A673 (cell line): ENCODE measurements around the gene TTLL12.

Experiments used
- EZH2 ChIP-seq: fragments of 200-600 bp; sonication (generic); IDR thresholded peaks from 2 replicates; pipeline ENCODE4 v1.6.1; 2017; ENCODE audit warnings: borderline replicate concordance, low read depth, mild to moderate bottlenecking, mixed read lengths, antibody characterized with exemption, low read length; ENCODE audit not compliant: poor library complexity, severe bottlenecking
- TF ChIP-seq, protein P1 (sequence below): fragments of 300-800, 200-600 bp; sonication (generic); conservative IDR thresholded peaks from 2 replicates; pipeline ENCODE4 v1.5.1; 2017; ENCODE audit warnings: low read depth, mild to moderate bottlenecking, antibody characterized with exemption, low read length, moderate library complexity, mixed read lengths

DNA sequence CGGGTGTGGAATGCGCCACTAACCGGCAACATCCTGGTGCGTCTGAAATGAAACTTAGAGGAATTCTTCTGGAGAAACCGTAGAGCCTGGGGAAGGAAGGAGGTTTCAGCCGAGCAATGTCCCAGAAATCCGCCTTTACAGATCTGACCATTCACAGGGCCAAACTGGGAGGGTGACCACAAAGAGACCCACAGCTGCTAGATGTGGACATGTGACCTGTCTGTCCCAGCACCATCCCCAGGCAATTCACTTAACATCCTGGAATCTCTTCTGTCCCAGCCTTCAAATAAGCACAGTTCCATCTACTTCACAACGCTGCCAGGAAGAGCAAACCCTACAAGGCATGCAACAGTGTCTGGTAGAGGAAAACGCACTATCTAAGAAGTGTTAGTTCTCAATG is 53.5 kb downstream of the TTLL12 start:
- TF ChIP-seq, protein P1, sequence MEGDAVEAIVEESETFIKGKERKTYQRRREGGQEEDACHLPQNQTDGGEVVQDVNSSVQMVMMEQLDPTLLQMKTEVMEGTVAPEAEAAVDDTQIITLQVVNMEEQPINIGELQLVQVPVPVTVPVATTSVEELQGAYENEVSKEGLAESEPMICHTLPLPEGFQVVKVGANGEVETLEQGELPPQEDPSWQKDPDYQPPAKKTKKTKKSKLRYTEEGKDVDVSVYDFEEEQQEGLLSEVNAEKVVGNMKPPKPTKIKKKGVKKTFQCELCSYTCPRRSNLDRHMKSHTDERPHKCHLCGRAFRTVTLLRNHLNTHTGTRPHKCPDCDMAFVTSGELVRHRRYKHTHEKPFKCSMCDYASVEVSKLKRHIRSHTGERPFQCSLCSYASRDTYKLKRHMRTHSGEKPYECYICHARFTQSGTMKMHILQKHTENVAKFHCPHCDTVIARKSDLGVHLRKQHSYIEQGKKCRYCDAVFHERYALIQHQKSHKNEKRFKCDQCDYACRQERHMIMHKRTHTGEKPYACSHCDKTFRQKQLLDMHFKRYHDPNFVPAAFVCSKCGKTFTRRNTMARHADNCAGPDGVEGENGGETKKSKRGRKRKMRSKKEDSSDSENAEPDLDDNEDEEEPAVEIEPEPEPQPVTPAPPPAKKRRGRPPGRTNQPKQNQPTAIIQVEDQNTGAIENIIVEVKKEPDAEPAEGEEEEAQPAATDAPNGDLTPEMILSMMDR, result no peak
- TF ChIP-seq EZH2, result no peak
